Measurements from ENCODE around the gene LAMP2.
"Not testable (repeated sequence)": the region's sequence is repeated elsewhere in the genome, so short reads cannot be mapped to it uniquely, and the experiment has no call there.

DNA sequence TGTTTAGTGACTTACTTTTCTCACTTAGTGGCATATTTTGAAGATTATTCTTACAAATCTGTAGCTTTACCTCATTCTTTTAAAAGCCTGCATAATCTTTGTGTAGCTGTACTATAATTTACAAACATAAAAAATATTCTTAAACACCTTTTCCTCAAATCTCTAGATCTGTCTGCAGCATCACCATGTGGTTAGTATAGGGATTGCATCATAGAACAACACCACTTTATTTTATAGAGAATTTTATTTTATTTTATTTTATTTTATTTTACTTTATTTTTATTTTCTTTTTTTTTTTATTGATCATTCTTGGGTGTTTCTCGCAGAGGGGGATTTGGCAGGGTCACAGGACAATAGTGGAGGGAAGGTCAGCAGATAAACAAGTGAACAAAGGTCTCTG is 6.4 kb upstream of the LAMP2 start:
- TF ChIP-seq, protein P1, sequence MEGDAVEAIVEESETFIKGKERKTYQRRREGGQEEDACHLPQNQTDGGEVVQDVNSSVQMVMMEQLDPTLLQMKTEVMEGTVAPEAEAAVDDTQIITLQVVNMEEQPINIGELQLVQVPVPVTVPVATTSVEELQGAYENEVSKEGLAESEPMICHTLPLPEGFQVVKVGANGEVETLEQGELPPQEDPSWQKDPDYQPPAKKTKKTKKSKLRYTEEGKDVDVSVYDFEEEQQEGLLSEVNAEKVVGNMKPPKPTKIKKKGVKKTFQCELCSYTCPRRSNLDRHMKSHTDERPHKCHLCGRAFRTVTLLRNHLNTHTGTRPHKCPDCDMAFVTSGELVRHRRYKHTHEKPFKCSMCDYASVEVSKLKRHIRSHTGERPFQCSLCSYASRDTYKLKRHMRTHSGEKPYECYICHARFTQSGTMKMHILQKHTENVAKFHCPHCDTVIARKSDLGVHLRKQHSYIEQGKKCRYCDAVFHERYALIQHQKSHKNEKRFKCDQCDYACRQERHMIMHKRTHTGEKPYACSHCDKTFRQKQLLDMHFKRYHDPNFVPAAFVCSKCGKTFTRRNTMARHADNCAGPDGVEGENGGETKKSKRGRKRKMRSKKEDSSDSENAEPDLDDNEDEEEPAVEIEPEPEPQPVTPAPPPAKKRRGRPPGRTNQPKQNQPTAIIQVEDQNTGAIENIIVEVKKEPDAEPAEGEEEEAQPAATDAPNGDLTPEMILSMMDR (IDR thresholded peaks at IDR 0.05), result peak; percentile 43 to 61 (median 49)
- TF ChIP-seq POLR2A (IDR thresholded peaks at IDR 0.05), result not testable (repeated sequence)
